HG03342 (cell line): ENCODE results near the gene AMOTL1.
A peak's percentile ranks its signal among the peaks of the same experiment; 100 is the strongest.

Experiments
- ATAC-seq: cut with Tn5 transposase; IDR thresholded peaks from one replicate; pipeline ENCODE4 v1.9.1; 2021; ENCODE audit warnings: mild to moderate bottlenecking, moderate library complexity; ENCODE audit not compliant: unreplicated experiment

The AMOTL1 gene

DNA sequence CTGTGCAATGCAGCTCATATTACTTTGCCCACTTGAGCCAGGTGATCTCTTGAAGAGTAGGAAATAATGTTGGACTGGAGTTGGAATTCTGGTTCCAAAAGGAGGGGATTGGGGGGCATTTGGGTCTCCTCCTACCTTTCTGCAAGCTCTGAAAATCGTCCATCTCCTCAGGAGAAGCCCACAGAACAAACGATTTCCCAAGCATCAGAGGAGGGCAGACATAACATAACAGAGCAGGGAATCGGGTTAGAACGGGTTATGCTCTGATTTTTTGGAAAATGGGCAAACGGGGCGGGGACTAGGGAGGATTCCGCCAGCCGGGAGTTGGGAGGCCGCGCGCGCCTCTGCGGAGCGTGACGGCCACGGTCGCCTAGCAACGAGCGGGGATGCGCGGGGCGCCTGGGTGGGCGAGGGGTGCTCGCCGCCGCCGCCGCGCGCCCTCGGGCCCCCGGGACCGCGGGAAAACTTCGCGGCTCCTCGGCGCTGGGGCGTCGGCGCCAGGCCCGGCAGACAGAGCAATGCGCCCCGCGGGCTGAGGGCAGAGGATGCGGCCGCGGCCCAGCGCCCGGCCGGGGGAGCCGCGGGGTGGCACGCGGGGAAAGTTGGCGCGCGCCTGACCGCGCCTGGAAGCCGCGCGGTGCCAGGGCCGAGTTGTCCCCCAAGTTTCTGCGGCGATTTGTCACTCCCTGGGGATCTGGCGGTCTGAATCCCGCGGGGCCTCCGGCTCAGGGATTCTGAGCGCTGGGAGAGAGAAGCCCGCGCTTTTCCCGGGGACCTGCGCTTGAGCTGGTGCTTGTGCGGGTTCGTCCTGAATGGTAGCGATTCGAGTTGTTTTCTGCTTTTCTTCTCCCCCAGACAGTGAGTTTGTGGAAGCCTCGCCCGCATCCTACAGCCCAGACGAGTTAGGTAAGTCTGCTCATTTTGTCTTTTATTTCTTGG lies 27.8 kb upstream of the AMOTL1 start:
- ATAC-seq, result peak; percentile 21

DNA sequence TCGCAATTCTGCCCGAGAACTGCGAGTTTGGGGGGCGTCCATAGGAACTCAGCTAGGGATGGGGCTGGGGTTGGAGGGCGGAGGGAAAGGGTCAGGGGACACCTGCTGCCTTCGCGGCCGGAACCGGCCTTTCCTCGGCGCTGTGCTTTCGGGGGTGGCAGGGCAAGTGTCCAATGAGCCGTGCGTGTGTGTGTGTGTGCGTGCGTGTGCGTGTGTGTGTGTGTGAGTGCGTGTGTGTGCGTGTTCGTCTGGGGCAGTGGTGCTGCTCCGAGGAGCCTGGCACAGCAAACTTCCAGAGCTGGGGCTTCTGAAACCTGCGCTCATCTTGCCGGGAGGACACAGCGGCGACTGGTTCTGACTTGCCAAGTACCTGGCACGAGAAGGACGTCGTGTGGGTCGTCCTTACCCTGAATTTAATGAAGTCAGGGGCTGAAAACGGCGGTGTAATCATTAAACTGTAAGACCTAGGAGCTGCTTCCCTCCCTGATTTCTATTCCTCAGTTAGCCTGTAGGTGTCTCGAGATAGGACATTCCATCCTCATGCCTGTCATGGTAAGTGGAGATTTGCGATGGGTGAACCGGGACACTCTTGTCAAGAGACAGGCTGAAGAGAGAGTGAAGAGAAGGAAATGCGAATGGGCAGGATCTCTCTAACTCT lies 27.0 kb upstream of the AMOTL1 start:
- peak; percentile 56 for ATAC-seq

DNA sequence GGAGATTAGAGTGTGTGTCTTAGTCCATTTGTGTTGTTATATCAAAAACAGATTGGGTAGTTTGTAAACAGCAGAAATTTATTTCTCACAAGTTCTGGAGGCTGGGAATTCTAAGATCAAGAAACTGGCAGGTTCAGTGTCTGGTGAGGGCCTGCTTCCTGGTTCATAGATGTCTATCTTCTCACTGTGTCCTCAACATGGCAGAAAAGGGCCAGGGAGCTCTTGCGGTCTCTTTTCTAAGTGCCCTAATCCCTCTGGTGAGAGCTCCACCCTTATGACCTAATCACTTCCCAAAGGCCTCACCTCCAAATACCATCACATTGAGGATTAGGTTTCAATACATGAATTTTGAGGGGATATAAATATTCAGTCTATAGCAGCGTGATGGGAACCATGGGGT lies 25.5 kb upstream of the AMOTL1 start:
- ATAC-seq, result no peak

DNA sequence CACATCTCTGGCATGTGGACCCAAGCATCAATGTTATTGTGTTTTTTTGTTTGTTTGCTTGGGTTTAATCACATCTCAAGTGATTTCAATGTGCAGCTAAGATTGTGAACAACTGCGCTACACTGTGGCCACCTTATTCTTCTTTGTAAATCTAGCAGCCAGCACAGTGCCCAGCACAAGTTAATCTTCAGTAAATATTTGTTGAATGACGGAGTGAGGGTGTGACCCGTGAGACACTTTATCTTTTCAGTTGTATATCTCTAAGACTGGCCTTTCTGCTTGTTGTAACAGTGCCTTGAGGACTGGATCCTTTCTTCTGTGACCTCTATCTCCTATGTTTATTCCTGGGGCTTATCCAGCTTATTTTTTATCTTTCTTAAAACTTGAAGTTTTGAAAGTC lies 21.4 kb upstream of the AMOTL1 start:
- no peak for ATAC-seq

DNA sequence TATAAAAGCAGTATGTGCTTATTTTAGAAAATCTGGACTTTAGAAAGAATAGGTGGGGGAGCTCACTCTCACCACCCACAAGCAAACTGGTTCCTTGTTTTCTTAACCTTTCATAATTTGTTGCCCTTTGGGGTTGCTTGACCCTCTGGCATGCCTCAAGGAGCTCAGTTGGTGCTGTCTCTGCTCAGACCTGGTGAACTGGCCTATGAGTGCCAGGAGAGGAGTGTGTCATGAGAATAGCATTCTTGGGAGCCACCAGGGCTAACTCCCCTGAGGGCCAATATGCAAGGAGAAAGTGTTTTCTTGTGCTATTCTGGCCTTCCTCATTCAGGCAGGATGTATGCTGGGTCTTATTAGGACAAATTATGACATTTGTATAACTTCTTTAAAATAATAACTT lies 21.0 kb upstream of the AMOTL1 start:
- no peak for ATAC-seq

DNA sequence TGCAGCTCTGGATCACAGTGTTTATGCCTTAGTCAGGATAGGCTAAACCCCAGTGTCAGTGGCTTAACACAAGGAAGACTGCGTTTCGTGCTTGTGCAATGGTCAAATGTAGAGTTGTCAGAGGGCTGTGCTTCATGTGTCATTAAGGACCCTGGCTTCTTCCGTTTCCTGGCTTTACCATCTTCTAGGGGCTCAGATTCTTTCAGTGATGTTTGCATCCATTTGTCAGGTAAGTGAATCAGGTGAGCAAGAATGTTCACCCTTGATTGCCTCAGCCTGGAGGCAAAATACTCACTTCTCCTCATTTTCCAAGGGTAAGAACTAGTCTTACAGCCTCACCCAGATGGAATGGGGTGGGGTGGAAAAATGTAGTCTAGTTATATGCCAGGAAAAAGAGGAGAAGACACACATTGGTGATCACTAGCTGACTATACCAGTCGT lies 20.5 kb upstream of the AMOTL1 start:
- ATAC-seq, result no peak

DNA sequence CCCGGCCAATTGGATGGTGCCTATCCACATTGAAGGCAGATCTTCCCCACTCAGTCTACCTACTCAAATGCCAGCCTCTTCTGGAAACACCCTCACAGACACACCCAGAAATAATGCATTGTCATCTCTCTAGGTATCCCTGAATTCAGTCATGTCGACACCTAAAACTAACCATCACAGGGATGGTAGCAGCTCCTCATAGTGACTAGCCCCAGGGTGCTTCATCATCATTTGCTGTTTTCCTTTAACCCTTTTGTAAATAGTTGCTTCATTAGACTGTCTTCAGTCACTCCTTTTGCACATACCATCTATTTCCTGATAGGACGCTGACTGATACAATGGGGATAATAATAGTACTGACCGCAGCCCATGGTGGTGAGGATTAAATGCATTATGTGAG lies 18.8 kb upstream of the AMOTL1 start:
- no peak for ATAC-seq

DNA sequence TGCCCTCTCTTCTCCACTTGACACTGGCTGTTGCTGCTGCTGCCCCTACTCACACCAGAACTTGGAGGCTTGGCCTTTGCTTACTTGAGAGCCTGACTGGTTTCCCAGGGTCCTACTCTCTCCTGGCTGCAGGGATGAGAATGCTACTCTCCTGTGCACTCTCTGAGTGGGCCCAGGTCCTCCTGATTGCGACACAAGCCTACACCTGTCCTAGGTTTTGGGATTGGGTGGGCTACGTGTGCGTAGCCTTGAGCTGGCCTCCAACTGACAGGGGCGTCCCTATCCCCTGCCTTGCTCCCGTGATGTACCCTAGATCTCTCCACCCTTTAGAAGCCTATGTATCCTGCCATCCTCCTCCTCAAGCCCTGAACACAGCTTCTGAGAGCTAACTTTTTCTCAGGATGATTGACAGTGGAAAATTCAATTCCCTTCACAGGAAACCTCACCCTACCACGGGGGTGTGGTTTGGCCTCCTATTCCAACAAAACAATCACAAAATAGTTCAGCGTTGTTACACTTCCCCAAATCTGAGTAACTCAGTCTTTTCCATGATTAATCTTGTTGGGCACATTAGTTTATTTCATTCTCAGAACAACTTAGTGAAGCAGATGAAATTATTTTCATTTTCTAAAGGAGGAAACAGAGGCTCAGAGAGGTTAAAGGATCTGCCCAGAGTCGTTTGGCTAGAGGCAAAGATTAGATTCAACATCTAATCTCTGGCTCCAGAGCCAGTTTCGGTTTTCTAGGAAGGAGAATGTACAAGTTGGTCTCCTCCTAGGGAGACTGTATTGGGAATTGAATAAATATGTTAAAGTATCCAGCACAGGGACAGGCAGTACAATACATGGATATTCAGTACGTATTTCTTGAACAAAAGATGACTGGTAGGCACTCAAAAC lies 17.6 kb upstream of the AMOTL1 start:
- ATAC-seq, result no peak

DNA sequence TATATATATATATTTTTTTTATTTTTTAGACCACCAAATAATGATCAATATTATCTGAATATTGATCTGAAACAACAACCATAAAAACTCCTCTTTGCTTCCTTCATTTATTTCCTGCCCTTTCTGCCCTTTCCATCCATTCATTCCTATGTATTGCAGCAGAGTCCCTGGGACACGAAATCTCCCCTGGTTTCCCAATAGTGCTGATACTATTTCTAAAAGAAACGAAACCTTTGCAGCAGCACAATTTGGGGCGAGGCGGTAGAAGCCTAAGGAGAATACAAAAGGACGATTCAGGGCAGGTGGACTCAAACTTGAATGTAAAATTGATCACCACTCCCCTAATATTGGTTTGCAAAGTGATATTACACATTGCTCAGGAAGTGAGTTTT lies 16.9 kb upstream of the AMOTL1 start:
- no peak for ATAC-seq

DNA sequence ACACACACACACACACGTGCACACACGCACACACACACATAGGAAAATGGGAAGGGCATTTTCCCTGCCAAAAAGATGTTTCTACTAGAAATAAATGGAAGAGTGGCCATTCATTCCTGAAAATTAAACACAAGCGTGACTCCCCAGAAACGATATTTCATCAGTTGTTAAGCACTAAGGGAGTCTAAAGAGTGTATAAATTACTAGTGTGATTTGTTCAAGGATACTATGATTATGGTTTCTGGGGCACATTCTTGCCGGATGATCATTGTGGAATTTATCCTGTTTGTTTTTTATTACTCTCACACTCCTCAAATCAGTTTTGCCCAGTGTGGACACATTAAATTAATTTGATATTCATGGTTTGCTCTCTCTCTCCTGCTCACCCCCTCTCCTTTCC lies 16.4 kb upstream of the AMOTL1 start:
- ATAC-seq, result no peak

DNA sequence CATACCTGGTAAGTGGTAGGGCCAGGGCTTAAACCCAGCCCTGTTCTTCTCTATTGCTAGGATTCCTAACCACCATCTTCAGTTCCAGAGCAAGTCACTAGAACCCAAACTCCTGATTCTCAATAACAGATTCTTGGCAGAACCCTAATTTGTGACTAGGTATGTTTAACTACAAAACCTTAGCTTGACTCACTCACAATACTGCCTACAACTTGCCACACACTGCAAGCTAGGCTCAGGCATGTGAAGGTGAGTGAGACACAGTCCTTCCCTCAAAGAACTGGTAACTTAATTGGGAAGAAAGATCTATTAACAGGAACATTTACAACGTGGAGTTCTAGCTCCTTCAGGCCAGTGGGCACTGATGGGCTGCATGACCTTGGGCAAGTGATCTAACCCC lies 14.5 kb upstream of the AMOTL1 start:
- ATAC-seq, result no peak

DNA sequence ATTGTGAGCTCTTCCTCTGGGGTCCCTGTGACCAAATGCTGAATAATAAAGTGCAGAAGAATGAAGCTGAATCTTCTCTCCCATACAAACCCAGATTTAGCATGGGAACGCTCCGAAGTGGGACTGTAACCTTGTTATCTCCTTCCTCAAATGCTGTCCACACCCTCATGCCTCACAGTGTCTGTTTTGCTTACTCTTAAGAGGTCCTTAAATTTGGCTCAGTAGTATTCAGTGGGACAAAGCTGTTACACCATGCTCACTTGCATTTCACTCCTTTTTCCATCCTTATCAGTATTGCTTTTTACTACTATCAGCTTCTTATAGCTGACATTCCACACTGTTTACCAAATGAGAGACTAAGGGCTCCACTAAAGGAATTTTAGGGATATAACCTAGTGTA lies 13.8 kb upstream of the AMOTL1 start:
- no peak for ATAC-seq

DNA sequence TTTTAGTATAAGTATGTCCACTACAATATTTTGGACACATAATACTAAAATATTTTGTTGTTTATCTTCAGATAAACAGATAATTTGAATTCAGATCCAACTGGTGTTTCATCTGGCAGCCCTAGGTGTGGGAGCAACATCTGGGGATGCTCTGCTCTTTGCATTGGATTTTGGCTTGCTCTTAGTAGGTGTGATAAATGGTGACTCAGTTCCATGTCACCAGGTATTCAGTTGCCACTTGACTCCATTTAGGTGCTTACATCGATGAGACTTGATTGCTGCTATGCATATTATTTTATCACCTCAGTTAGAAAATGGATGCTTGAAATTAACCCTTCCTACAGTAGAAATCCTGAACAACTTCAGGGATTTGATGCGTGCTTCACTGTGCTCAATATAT lies 13.3 kb upstream of the AMOTL1 start:
- ATAC-seq, result no peak

DNA sequence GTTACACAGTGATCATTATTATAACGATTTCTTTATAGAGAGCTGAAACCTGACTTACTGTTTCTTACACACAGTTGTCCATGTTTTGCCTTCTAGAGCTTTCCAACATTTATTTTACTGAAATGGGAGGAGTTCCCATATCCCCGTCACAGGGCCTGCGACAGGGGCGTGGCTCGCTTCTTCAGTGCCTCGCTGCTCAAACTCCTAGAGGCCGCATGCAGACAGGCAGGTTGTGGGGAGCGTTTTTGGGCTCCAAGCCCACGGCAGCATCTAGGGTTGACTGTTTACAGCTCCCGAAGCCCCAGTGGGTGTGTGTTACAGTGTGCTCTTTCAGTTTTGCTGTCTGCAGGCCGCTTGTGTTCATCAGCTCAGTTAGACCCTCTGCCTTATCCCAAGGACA lies 12.7 kb upstream of the AMOTL1 start:
- ATAC-seq, result no peak

DNA sequence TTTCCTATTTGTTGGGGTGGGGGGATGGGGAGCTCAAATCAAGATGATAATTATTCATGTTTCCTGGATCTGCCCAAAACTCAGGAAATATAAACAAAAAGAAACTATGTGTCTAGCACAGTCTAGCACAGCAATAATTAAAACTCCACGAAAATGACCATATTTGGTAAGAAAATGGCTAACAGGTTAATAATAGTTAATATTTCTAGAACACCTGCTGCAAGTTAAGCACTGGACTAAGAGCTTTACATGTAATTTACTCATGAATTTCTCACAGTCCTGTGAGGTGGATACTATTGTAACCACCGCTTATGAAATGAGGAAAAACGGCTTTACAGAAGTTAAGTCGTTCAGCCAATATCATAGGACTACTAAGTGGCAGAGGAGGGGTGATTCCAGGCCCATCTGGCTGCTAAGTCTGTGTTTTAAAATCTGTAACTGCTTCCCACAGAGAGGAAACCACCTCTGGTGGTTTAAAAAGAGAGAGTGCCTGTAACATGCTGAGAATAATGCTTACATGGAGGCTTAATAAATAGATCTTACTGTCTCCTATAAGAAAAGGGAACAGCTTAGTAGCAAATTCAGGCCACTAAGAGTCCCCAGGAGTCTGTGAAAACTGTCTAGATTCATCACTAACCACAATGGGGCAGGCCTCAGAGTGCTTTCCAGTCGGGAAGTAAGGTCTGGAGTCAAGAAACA lies 11.0 kb upstream of the AMOTL1 start:
- no peak for ATAC-seq

DNA sequence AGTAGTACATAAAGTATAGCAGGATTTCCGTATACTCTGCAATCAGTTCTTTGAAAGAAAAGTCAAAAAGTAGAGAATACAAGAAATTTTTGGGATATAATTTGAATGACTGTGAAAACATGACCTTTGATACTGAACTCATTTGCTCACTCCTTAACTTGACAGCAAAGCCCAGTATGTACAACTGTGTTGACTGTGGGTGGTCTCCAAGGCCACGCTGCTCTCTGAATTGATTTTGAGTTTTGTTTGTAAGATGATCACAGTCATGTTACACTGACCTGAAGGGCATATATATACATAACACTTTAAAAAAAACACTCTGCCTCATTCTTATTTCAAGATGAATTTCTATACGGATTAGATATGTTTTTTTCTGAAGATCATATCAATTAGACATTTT lies 9.5 kb upstream of the AMOTL1 start:
- no peak for ATAC-seq

DNA sequence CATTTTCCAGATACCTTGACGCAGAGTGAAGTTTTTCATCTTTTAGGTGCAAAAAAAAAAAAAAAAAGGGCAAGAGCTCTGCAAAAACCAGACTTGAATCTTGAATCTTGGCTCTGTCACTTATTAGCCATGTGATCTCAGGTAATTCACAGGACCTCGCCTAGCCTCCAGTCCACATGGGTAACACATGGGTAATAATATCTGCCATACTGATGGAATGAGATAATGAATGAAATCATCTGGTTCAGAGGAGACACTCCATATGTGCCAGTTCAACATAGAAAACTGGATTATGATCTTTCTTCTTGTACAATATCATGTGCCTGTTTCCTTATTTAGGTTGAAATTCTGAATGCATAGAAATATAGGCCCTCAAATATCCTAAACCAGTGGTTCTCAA lies 8.6 kb upstream of the AMOTL1 start:
- ATAC-seq, result no peak

DNA sequence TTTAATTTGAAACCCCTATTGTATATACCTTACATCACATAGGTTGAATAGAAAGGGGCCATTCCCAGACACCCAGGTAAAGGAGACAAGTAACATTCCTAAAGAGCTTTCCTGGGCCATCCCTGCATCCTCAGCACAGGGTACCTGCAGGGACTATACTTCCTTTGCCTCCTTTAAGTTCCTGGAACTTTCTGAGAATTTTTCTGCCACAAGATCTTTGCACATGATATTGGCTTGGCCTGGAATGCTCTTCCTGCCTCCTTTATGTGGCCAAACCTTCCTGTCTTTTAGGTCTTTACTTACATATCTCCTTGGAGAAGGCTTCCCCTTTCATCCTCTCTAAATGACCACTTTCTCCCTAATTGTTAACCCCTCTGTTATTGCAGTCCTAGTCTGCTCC lies 7.9 kb upstream of the AMOTL1 start:
- ATAC-seq, result no peak

DNA sequence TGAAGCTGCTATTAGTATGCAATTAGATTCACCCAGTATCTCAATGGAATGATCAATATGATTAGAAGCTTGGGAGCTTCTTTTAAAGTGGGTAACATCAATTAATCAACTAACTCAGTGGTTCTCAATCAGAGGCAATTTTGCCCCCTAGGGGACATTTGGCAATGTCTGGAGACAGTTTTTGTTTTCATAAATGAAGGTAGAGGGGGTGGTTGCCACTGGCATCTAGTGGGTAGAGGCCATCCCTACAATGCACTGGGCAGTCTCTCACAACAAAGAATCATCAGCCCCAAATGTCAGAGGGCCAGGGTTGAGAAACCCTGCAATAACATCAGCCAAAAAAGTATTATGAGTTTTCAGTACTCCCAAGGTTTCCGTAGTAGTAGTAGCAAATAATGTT lies 5.9 kb upstream of the AMOTL1 start:
- ATAC-seq, result no peak

DNA sequence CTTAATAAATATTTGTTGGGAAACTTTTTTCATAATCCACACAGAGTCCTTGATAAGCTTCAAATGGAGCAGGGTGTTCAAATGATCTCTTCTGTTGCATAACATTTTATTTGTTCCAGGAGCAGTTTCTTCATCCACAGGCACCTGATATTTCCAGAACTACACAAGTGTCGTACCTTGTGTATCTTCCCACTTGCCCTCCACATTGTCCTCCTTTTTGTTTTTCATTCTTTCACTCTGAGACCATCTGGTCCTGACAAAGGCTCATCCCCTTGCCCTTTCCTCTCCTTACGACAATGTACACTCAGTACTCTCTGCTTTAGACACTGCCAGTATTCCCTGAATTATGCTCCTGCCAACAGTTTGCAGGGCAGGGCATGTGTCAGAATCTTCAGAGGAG lies 5.2 kb upstream of the AMOTL1 start:
- ATAC-seq, result no peak

DNA sequence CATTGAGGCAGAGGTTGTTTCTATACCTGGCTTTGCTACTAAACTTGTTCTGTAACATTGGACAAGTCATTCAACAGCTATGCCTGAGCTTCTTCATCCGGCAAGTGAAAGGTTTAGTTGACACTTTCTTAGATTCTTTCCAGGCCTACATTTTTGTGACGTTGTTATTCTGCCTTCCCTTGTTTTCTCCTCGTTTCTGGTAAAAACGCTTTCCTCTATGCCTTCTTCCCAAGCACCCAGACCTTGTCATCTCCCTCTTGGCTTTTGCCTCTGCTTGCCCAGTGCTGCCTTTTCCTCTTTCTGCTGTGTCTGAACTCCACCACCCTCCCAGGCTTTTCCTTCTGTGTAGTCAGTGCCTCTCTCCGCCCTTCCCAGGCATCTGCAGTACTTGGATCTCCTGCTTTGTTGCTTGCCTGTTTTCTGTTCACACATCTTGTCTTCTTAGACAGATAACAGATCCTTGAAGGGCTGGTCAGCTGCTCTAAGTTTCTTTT lies 1.4 kb upstream of the AMOTL1 start:
- no peak for ATAC-seq
